Measurements from ENCODE around the gene AKAP10. TPM values are rescaled to one million over a fixed set of nuclear protein-coding genes. Genes with fewer than 3 reads are reported as not detected.
"Not testable (repeated sequence)": the region's sequence is repeated elsewhere in the genome, so short reads cannot be mapped to it uniquely, and the experiment has no call there.

The AKAP10 gene
- polyA plus RNA-seq, 1 donor, result 29.7 TPM

DNA sequence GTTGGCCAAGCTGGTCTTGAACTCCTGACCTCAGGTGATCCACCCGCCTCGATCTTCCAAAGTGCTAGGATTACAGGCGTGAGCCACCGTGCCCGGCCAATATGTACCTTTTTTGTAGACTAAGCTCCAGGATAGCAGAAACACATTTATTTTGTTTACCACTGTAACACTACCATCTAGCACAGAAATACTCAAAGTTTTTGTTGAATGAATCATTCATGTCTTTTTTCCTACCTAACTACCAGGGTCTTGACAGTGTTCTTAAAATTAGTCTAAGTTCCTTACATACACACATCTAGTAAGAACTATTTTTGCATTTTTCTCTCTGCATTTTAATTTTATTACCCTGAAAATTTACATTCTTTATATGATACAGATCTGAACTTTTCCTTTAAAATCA is 44.4 kb downstream of the AKAP10 start:
- no peak for DNase-seq

DNA sequence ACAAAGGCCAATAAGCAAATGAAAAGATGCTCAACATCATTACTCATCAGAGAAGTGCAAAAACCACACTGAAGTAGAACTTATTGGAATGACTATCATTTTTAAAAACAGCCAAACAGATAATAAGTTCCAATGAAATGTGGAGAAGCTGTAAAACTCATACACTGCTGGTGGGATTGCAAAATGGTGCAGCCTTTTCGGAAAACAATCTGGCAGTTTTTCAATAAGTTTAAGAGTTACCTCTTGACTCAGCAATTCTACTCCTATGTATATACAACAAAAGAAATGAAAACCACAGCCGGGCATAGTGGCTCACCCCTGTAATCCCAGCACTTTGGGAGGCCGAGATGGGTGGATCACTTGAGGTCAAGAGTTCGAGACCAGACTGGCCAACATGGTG is 49.3 kb downstream of the AKAP10 start:
- no peak for DNase-seq

DNA sequence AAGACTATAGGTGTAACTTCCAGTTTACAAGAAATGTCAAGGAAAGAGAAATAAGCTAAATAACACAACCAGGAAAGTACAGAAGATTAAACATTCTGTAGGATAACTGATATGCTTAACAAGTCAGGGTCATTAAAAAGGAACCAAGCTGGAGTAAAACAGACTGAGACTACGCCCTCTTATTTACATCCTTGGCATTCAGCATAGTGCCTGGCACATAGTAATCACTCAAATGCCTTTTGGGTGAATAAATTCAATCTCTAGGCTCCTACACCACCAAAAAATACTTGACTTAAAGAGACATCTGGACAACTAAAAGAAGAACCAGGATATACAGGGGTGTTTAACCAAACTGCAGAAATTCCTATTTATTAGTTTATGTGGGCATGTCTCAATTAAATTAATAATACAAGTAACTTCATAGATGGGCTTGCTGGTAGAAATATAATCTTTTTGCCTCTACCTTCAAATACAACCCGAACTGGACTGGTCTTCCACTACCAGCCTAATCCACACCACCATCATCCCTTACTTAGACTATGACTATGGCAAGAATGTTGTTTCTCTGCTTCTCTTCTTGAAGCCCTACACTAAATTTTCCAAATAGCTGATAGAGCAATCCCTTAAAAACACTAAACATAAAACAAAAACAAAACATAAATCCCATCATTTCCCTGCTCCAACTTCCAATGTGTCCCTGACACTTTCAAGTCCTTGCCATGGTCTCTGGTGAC is 62.2 kb downstream of the AKAP10 start:
- DNase-seq, result no peak

DNA sequence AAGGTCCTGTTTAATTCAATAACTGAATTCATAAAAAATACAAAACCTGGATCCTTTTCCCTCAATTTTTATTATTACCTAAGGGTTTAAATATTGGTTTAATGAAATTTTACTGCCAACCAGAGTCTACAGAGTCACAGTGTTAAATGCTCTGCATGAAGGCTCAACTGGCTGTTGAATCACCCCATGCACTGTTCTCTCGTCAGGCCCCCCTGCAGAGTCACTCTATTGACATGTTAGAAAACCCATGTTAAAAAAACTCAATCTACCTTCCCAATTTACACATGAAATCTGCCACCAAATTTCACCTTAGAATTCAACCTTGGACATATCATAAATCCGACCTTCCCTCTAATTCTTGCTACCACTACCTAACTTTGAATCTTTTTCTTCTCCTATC is 66.6 kb downstream of the AKAP10 start:
- no peak for DNase-seq

- no peak for DNase-seq
Observed at GRCh38 chr17:19909139-19909538, 68.5 kb downstream of the AKAP10 start.

DNA sequence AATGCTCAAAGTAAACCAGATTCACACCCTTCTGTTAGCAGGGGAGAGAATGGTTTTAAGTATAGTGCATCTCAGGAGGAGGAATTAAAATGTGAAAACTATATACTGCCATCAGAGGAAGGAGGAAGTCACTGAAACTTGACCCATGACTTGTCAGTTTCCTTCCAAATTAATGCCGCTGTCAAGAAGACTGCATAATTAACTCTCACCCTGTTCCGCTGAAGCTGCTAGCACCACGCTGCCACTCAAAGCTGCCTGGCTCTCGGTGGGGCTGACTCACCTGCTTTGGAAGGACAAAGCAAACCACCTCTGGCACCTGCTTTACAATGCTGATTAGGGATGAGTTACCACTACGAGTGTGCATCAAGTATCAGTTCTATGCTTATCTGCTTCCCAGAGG is 72.1 kb downstream of the AKAP10 start:
- DNase-seq, result no peak

GRCh38 chr17:19904924-19905323 is 72.7 kb downstream of the AKAP10 start:
- DNase-seq, result no peak

GRCh38 chr17:19904412-19904811 is 73.2 kb downstream of the AKAP10 start:
- DNase-seq, result no peak

DNA sequence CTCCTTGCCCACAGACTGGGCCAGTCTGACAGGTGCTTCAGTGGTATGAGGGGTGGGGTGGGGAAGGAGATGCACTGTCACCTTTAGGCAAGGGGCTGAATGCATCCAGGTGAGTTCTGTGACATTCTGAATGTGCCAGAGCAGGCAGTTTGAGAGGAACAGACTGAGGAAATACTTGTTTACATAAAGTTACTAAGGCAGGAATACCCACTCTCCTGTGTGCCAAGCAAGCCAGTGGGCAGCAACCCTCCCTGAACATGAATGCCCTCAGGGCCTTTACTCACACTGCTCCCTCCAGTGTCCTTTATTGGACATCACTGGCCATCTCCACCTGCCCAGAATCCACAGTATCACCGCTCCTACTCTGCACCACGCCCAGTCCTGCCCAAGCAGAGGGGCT is 76.8 kb downstream of the AKAP10 start:
- no peak for DNase-seq

- no peak for DNase-seq
Observed at GRCh38 chr17:19897903-19898302, 79.7 kb downstream of the AKAP10 start.

GRCh38 chr17:19897090-19897837 is 80.4 kb downstream of the AKAP10 start:
- DNase-seq, result no peak

- DNase-seq, result no peak
Observed at GRCh38 chr17:19896679-19897078, 80.9 kb downstream of the AKAP10 start.

DNA sequence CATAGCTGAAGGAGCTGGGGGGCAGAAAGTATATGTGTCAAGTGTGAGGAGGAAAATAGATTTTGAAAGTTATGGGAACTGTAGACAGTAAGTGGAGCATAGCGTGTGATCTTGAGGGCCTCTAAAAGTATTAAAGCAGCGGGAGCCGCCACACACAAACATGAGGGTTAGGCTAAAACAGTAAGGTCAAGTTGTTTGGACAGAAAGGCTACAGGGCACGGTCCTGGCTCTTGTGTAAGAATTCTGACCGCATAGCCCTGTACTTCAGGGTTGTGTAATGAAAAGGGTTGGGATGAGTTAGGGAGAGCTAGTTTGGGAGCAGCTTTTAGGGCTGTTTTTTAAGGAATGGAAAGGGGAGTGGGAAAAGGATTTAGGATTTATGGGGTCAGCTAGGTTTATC is 87.1 kb downstream of the AKAP10 start:
- DNase-seq, result not testable (repeated sequence)

- DNase-seq, result not testable (repeated sequence)
Observed at GRCh38 chr17:19890001-19890400, 87.6 kb downstream of the AKAP10 start.

DNA sequence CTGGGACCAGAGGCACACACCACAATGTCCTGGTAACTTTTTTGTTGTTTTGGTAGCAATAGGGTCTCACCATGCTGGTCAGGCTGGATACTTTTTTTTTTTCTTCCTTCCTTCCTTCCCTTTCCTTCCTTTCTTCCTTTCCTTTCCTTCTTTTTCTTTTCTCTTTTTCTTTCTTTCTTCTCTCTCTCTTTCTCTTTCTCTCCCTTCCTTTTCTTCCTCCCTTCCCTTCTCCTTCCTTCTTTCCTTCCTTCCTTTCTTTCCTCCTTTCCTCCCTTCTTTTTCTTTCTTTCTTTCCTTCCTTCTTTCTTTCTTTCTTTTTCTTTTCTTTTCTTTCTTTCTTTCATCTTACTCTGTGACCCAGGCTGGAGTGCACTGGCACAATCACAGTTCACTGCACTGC is 91.5 kb downstream of the AKAP10 start:
- no peak for DNase-seq

DNA sequence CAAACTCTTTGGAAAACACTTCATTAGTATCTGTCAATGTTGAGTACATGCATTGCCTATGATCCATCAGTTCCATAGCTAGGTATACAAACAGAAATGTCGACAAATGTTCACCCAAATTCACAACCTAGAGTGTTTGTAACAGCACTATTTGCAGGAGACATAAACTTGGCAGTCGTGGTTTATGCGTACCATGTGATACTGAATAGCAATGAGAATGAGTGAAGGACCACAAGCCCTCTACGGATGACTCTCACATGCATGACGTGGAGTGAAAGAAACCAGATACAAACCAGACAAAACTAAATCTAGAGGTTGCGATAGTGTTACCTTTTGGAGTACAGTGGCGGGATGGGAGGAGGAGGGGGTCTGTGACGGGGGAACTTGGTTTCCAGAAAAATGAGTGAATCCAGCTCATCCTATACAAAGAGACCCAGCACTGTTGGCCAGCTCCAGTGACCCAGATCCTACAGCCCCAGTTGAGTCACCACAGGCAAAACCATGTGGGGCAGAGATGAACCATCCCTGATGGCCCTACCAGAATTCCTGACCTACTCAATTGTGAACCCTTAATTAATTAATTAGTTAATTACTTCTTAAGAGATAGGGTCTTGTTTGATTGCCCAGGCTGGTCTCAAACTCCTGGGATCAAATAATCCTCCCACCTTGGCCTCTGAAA is 94.0 kb downstream of the AKAP10 start:
- DNase-seq, result no peak

GRCh38 chr17:19880393-19880792 is 97.2 kb downstream of the AKAP10 start:
- DNase-seq, result no peak

- DNase-seq, result no peak
Observed at GRCh38 chr17:19877364-19877945, 100.2 kb downstream of the AKAP10 start.

- DNase-seq, result no peak
Observed at GRCh38 chr17:19876529-19877161, 101.0 kb downstream of the AKAP10 start.

DNA sequence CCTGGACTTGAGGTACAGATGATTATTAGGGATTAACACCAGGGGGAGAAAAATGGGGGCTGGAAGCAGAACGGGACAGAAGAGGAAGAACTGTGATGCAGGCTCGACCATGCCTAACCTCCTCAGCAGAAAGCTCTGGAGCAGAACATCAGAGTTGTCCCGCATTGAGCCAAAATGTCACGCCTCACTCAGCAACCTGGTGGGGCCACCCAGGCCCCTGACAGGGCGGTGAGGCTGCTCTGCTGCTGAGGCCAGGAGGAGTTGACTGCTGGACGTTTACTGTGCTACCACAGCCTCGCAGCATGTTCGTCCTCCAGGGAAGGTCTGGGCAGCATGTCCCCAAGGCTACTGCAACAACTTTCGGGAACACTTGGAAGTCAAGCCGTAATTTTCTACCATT is 103.4 kb downstream of the AKAP10 start:
- no peak for DNase-seq

- no peak for DNase-seq
Observed at GRCh38 chr17:19873346-19873745, 104.3 kb downstream of the AKAP10 start.

- no peak for DNase-seq
Observed at GRCh38 chr17:19868079-19868395, 109.6 kb downstream of the AKAP10 start.

Data from left kidney (tissue), 2 donors.